Activated T-cell treated with anti-CD3 and anti-CD28 coated beads for 1 hour (primary cell): Measurements from ENCODE around the gene CNTFR.

Experiments
- DNase-seq: peaks from one replicate; pipeline ENCODE4 v3.0.0-alpha.2; 2020; ENCODE audit warnings: low read depth

CNTFR gene

DNA sequence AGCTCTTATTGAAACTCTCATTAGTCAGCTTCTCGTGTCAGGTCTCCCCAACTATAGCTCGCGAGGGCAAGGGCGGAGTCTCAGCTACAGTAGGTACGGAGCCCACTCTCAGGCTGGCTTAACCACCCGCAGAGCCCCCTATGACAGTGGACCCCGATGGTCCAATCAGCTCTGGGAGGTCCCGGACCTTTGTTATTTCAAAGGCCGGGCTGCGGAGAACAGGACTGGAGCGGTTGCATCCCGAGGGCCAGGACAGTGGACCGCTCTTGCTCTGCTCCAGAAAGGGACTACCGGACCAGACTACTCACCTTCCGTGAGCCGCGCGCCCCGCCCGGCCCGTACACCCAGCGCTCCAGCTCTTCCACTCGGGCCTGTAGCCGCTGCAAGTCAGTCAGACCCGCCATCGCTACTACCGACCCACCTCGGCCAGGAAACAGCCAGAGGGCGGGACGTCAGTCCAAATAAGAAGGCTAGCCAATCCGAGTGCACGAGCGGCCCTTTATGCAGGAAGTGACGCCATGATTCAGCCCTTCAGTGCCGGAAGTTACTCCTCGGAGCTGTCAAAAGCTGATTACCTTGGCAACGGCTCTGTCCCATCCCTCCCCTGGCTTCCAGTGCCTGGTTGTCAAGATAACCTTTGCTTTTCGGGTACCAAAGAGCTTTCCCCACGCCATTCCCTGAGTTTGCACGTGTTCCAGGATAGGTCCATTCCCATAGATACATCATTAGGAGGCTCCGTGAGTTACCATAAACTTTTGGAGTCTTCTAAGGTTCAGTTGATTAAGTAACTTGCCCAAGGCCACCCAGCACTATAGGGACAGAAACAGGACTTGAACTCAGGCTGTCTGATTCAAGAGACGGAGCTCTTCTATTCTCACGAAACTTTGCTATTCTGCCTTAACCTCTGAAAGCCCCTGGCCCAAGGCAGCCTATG lies 30.8 kb upstream of the CNTFR start, which contains the start of gene DCTN3:
Gene DCTN3, minus strand, starts transcription at position 435 of the 934 bp plus-strand sequence. Its CDS starts 31 bp downstream, at position 404.
- DNase-seq: peak; percentile 80

DNA sequence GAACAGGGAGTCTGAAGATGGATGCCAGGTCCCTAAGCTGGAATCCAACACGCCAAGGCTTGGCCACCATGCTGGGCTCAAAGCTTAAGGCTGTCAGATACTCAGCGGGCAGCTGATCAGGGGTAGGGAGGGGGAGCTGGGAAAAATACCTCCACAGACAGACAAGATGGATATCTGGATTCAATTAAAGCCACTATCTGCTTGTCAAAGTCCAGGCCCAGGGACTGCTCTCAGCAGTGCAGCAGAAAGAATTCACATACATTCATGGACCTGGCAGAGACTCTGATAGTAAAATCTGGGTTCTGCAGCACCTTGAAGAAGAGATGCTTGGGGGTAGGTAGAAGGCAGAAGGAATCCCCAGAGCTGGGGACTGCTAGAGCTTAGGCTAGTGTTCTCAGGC lies 25.6 kb upstream of the CNTFR start:
- no peak for DNase-seq

GRCh38 chr9:34612788-34613390 lies 23.4 kb upstream of the CNTFR start:
- peak; percentile 61 for DNase-seq

- peak; percentile 86 for DNase-seq
Observed at GRCh38 chr9:34611811-34612787, 22.6 kb upstream of the CNTFR start, which contains the start of gene RPP25L. Gene RPP25L, minus strand, starts transcription at chr9:34612097. Its CDS starts 801 bp downstream, at chr9:34611296.

- DNase-seq: no peak
Observed at GRCh38 chr9:34611251-34611810, 21.8 kb upstream of the CNTFR start.

- DNase-seq: no peak
Observed at GRCh38 chr9:34610434-34611206, 21.1 kb upstream of the CNTFR start.

DNA sequence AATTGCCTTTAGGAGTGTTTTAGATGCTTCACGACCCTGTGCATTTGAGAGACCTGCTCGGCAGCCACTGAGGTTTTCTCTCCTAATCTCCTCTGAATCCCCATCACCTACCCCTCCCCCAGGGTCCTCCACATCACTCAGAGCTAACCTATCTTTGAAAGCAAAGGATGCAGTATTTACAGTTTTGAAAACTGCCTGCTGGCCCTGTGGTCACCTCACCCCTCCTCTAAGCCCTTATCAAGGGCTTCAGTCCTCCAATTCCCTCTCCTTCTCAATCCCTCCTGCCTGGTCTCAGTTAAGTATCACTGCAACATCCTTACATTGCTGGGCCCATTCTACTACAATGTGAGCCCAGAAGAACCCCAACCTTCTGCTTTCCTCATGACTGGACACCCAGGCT lies 17.8 kb upstream of the CNTFR start:
- no peak for DNase-seq

GRCh38 chr9:34606905-34607304 lies 17.4 kb upstream of the CNTFR start:
- no peak for DNase-seq

- DNase-seq: no peak
Observed at GRCh38 chr9:34606190-34606589, 16.7 kb upstream of the CNTFR start.

DNA sequence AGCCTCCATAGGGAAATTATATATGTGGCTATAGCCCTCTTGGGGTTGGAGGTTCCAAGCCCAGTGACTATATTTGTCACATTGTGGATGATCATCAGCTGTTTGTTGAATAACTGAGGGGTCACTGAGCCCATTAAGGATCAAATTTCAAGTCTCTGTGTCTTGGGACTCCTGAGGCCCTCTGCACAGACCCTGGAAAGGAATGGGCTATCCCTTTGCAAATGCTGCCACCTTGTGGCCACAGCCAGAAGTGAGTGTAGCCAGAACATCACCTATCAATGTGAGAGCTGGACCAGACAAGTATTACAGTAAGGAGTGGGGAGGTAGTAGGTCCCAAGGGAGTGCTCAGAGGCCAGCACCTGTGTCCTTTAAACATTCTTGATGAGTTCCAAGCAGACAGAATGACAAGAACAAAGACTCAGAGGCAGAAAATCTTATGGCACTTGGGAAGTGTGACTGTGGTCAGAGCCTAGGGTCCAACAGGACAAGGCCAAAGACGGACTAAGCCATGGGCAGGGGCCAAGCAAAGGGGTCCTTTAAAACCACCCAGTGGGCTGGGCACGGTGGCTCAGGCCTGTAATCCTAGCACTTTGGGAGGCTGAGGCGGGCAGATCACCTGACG lies 14.2 kb upstream of the CNTFR start:
- peak; percentile 80 for DNase-seq

GRCh38 chr9:34601937-34602573 lies 12.5 kb upstream of the CNTFR start:
- DNase-seq: no peak

- no peak for DNase-seq
Observed at GRCh38 chr9:34600908-34601307, 11.4 kb upstream of the CNTFR start.

DNA sequence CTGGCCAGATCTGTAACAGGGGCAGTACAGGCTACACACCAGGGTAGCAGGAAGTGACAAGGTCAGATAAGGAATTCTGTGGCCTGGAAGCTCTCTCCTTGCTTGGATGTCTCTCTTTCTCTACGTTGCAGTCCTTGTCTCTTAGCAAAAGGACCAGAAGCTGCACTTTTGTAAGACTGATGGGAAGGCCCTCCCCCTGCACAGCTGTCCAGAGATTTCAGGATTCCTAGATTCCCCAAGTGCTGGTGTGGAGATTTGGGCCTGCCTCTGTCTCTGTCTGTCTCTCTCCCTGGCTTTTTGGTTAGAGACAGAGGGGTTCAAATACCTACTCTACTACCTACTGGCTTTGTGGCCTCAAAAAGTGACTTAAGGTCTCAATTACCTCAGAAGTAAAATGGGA lies 10.0 kb upstream of the CNTFR start:
- no peak for DNase-seq

GRCh38 chr9:34594177-34594576 lies 4.7 kb upstream of the CNTFR start:
- DNase-seq: no peak

DNA sequence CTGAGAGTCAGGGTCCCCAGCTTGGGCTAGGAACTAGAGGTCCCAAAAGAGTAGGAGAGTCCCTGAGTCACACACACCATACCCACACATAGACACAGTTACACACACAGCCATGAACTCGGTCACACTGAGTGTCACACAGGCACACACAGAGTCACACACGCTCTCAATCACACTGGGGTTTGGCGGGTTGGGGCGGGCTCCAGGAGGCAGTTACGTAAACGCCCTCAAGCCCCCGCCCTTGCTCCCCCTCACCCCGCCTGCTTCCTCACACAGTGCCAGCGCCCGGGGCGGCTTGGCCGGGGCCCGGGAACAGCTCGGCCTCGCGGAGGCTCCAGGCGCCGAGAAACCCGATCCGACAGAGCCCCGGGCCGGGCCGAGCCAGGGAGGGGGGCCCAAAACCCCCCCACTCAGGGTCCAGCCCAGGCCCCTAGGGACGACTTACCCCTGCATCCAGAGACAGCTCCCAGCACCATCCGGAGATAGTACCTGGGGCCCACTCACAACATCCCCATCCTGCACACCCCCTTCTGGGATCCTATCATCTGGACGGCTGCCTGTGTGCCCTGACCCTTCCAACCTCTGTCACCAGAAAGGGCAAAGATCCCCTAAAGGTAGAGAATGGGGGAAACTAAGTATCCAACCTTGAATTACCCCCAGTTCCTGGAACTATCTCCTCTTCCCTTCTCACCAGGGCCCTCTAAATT lies 3.5 kb upstream of the CNTFR start:
- DNase-seq: no peak

GRCh38 chr9:34591917-34592866 lies 2.7 kb upstream of the CNTFR start:
- DNase-seq: no peak

GRCh38 chr9:34591248-34591916 lies 1.9 kb upstream of the CNTFR start:
- DNase-seq: peak; percentile 72
